Hindlimb muscle (tissue), 1 donor: ENCODE measurements around the gene SLC29A1. TPM values are rescaled to one million over a fixed set of nuclear protein-coding genes. Genes with fewer than 3 reads are reported as not detected.
"Not testable (repeated sequence)": the region's sequence is repeated elsewhere in the genome, so short reads cannot be mapped to it uniquely, and the experiment has no call there.

Experiments used
- DNase-seq: peaks from one replicate; pipeline ENCODE4 v3.0.0-alpha.2; 2013
- polyA plus RNA-seq: library from polyadenylated mRNA; unstranded; fragments of 120-200 nt; gene quantifications from one replicate; pipeline ENCODE4 v1.2.1, GENCODE V29; 2013; ENCODE audit not compliant: insufficient read length

The SLC29A1 gene
- polyA plus RNA-seq, 1 donor, result 84.5 TPM

DNA sequence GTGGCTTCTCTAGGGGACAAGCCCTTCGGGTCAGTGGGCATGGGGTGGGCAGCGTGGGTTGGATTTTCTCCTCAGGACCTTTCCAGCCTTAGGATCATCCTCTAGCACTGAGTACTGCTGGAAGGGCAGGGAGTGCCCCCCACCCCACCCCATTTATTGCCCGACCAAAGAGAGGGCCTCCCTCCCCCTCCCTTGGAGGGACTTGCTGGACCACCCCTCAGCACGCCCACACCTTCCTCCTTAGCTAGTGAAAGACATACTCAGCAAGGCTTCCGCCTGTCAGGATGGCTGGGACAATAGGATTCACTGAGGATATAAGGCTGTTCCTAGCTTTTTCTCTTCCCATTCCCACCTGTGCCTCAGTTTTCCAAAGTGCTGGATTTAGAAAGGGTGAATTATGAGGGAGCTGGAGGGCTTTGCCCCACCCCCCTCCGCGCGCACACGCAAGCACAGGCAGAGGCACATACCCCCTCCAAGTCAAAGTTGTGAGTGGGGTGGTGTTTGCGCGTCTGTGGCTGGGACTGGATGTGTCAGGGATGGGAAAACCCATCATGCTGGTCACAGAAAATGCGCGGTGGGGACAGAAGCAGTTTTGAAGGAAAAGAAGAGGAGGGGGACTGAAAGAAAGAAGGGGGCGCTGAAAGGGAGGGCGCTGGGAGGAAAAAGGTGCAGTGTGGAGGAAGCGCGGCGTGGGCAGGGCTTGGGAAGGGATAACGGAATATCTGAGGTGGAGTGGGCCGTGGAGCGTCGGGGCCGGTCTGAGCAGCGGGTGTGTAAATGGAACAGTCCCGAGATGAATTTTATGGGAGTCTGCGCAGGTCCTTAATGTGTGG lies 693 bp upstream of the SLC29A1 start:
- DNase-seq, result no peak

DNA sequence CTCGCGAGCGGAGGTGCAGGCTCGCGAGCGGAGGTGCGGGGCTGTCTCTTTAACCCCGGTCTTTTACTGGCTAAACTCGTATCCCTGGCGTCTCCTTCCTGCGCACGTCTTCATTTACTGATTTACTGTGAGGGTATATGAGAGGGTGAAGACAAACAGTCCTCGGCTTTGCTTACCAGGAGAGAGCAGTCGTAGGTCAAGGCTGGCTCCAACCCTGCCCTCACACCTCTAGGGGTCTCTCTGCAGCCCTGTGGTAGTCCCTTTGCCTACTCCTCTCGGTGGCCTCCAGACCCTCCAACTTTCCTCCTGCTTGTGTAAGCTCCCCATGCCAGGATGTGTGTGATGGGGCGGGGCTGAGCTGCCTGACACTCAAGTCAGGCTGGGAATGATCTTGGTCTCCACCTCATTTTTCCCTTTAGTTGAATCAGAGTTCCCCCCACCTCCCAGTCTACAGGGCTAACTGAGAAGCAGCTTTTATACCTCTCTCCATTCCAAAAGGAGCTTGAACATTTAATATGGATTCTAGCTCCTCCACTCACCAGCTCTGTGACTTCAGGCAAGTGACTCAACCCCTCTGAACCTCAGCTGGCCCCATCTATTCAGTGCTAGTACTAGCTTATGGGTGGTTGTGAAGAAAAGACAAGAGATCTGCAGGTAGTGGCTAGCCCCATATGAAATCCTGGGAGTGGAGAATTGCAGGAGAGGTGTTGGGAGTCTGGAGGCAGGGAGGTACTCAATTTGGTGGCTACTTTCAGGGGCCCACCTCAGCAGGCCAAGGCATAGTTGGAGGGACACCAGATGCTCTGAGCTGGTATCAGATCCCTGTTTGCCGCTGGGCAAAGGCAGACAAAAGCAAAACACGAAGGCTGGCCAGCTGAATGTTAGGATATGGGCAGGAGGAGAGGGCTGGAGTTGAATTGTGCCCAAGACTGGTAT lies 902 bp downstream of the SLC29A1 start:
- DNase-seq, result no peak

- no peak for DNase-seq
Observed at GRCh38 chr6:44224965-44225305, 1.5 kb downstream of the SLC29A1 start.

DNA sequence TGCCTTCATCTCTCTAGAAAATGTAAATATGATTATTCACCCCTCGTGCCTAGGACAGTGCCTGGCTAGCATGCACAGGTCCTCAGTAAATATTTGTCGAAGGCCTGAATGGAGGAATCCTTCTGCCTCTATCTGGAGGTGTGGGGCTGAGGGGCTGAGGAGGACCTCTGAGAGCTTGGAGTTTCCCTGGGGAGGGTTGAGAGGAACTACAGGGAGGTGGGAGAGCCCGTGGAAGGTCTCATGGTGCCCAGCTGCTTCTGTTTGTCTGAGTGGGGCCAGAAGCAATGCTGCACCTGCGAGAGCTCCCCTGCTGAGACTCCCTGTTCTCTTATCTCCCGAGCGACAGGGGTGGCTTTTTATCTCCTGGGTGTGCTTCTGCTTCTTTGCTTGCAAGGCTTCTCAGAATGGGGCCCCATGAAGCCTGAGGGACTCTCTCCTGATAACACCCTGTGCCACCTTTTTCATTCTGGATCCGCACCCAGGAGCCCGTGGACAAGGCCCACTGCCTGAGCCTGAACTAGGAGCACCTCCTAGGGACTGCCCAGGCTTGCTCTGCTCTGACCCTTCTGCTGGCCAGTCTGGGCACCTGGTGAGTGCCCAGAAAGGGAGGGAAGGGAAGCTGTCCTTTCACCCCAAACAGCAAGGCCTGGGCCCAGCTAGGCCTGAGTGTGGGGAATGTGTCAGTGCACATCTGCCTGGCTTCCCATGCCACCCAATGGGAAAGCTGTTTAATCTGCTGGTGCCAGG lies 2.4 kb downstream of the SLC29A1 start:
- no peak for DNase-seq

DNA sequence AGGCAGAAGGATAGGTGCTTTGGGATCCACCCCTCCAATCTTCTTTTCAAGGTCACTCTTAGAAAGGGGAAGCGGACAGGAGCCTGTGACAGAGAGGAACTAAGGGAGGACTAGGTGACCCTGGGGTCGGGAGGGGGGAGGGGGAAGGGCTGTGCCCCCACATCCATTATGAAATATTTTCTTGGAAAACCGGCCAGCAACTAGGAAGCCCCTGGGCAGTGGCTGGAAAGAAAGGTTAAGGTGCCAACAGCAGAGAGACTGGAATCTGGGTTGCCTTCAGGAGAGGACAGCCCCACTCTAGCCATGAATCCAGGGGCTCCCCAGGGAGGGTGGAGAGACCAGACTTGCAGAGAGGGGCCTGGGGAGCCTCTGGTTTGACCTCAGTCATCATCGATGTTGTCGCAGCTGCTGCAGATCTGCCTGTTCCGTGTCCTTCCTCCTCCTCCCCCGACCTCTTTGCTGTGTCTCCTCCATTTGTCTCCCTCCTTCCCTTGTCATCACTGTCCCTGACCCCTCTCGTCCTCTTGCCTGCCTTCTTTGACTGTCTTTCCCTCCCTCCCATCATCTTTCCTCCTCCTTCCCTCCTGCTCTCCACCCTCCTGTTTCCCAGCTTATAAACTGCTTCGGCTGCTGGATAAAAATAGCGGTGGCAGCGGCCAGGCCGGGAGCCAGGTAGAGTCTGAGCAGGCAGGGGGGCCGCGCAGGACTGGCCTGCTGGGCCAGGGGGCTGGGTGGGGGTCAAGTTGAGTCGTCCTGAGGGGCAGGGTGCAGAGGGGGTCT lies 3.2 kb downstream of the SLC29A1 start:
- no peak for DNase-seq

DNA sequence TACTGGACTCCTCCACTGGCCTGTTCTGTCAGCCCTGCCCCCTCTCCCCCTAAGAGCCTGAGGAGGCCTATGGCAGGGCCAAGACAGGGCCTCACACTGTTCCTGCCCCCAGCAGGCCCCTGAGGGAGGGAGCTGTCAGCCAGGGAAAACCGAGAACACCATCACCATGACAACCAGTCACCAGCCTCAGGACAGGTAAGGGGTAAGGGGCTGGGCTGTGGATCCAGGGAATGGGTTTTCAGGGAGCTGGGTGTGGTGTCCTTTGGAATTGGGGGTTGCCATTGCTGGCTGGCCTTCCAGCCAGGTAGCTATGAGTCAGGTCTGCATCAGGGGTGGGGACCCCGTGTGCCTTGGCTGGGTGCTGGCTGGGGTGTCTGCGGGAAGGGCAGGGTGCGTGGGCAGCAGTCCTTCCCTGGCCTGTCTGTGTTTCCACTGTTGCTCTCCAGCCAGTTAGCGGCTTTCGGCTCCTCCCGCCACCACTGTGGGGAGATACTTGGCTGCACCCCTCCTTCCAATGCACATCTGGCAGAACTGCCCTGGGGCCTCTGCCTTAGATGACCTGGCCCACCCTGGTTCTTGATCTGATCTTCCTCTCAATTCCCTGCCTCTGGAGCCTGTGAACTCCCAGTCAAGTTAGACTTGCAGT lies 3.9 kb downstream of the SLC29A1 start:
- DNase-seq, result no peak

DNA sequence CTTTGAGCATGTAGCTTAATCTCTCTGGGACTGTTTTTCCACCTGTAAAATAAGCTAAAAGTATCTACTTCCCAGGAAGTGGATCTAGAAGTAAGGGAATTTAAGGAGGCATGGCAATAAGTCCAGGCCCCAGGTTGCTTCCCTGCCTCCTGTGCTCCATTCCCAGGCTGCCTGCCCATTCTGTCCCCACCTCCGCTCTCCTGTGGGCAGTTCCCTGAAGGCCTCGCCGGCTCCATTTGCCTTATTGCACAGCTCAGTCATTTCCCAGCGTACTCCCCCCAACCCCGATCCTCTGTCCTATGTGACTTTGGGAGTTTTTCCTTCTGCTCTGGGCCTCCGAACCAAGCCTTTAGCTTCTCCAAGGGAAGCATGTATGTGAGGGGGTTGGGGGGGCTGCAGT lies 4.6 kb downstream of the SLC29A1 start:
- no peak for DNase-seq

DNA sequence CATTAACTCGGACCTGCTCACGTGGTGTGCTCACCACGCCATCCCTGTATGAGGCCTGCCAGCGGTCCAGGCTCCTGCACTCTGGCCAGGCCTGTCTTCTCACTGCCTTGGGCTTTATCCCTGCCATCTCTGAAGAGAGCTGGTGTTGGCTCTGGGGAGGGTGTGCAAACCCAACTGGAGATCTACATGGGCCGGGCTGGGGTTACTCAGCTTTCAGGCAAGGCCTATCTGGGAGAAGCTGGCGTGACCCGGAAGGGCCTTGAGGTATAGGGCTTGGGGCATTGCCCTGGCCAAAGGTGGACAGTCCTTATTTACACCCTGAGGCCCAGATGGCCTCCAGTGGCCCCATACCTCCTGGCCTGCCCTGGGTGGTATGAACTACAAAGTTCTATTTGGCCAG lies 5.0 kb downstream of the SLC29A1 start:
- DNase-seq, result no peak

DNA sequence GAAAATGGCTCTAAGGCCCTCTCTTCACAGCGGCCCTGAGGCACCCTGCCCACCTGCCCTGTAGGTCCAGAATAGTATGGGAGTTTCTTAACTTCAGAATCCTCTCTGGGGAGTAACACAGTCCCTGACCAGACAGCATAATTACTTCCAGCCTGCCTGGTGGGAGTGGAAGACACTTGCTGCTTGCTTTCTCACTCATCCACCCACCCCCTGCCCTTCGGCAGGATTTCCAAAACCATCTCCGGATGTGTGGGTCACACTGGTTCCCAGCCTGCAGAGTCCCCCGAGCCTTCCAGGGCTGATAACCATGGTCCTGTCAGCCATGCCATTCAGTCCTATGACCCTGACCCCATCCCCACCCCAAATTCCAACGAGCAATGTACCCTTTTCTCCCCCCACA lies 5.4 kb downstream of the SLC29A1 start:
- no peak for DNase-seq

DNA sequence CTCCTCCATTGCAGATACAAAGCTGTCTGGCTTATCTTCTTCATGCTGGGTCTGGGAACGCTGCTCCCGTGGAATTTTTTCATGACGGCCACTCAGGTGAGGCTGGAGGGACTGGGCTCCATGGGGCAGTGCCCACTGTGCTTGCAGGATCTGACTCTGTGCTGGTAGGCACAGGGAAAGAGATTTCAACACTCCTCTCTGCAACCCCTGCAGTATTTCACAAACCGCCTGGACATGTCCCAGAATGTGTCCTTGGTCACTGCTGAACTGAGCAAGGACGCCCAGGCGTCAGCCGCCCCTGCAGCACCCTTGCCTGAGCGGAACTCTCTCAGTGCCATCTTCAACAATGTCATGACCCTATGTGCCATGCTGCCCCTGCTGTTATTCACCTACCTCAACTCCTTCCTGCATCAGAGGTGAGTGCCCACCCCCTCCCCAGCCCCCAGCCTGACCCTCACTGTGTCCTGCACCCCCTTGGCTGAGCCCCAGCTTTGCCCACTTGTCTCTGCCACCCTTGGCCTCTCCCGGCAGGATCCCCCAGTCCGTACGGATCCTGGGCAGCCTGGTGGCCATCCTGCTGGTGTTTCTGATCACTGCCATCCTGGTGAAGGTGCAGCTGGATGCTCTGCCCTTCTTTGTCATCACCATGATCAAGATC lies 6.1 kb downstream of the SLC29A1 start:
- DNase-seq, result no peak

- DNase-seq, result no peak
Observed at GRCh38 chr6:44230034-44230675, 6.8 kb downstream of the SLC29A1 start.

DNA sequence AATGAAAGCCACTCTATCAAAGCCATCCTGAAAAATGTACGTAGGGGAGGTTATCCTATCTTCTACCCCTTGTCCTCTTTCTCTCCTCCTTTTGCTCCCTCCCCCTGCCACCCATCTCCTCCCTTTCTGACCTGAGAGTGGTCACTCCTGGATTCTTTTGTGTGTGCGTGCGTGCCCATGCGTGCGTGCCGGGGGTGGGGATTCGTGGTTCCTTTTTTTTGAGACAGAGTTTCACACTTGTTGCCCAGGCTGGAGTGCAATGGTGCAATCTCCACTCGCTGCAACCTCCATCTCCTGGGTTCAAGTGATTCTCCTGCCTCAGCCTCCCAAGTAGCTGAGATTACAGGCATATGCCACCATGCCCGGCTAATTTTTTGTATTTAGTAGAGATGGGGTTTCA lies 8.0 kb downstream of the SLC29A1 start:
- DNase-seq, result not testable (repeated sequence)

- DNase-seq, result no peak
Observed at GRCh38 chr6:44232676-44233566, 9.5 kb downstream of the SLC29A1 start.

DNA sequence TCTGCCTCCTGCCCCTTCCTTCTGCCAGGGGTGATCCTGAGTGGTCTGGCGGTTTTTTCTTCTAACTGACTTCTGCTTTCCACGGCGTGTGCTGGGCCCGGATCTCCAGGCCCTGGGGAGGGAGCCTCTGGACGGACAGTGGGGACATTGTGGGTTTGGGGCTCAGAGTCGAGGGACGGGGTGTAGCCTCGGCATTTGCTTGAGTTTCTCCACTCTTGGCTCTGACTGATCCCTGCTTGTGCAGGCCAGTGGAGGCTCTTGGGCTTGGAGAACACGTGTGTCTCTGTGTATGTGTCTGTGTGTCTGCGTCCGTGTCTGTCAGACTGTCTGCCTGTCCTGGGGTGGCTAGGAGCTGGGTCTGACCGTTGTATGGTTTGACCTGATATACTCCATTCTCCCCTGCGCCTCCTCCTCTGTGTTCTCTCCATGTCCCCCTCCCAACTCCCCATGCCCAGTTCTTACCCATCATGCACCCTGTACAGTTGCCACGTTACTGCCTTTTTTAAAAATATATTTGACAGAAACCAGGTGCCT lies 10.2 kb downstream of the SLC29A1 start:
- DNase-seq, result no peak

GRCh38 chr6:44234101-44235025 lies 11.0 kb downstream of the SLC29A1 start:
- peak; percentile 74 for DNase-seq

- no peak for DNase-seq
Observed at GRCh38 chr6:44235269-44235668, 11.9 kb downstream of the SLC29A1 start.

GRCh38 chr6:44235891-44236516 lies 12.6 kb downstream of the SLC29A1 start:
- DNase-seq, result no peak
